Myocyte (in vitro differentiated cells): ENCODE data around the gene CYP3A4. TPM values are rescaled to one million over a fixed set of nuclear protein-coding genes. Genes with fewer than 3 reads are reported as not detected.
"Not testable (repeated sequence)": the region's sequence is repeated elsewhere in the genome, so short reads cannot be mapped to it uniquely, and the experiment has no call there.

Source experiments
- DNase-seq: peaks from one replicate; pipeline ENCODE4 v3.0.0-alpha.2; 2012; ENCODE audit warnings: low read depth
- total RNA-seq: library from RNA; depleted of rRNA; stranded (reverse); fragments of >200 nt; gene quantifications from 2 replicates; pipeline ENCODE4 v1.2.3, GENCODE V29; 2014

CYP3A4 gene
- total RNA-seq, 1 donor from 2014 or later, result 0.11 TPM

DNA sequence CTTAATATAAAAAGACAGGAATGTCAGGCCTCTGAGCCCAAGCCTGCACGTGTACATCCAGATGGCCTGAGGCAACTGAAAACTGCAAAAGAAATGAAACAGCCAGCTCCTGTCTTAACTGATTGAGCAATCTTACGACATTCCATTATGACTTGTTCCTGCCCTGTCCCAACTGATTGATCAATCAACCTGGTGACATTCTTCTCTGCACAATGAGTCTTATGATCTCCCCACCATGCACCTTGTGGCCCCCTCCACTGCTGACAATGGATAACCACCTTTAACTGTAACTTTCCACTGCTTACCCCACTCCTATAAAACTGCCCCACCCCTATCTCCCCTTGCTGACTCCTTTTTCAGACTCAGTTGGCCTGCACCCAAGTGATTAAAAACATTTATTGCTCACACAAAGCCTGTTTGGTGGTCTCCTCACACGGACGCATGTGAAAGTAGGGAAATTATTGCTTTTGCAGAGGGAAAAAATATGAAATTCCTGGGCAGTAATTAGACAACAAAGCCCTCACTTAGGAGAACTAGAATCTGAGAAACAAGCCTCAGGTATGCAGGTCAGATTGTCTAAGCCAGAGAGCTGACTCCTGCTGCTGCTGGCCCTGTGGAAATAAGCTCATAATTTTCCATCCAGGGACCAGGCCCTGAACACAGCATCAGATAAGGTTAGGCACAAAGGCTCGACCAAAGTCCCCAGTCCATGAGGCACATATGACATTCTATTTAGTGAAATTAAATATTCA, 54.3 kb downstream of the CYP3A4 start:
- DNase-seq, result no peak

DNA sequence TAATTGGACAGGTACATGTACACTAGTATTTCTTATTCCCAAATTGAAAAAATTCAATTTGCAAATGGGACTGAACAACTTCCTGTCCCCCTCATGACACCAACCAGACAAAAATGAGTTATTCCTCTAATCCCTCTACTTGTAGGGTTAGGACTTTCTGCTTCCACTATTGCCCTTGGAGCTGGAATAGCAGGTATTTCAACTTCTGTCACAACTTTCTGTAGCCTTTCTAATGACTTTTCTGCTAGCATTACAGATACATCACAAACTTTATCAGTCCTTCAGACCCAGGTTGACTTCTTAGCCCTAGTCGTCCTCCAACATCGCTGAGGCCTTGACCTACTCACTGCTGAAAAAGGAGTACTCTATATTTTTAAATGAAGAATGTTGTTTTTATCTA, 55.4 kb downstream of the CYP3A4 start:
- no peak for DNase-seq

DNA sequence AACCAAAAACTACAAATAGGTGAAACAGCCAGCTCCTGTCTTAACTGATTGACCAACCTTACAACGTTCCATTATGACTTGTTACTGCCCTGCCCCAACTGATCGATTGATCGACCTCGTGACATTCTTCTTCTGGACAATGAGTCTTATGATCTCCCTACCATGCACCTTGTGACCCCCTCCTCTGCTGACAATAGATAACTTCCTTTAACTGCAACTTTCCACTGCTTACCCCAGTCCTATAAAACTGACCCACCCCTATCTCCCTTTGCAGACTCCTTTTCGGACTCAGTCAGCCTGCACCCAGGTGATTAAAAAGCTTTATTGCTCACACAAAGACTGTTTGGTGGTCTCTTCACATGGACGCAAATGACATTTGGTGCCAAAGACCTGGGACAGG, 60.8 kb downstream of the CYP3A4 start:
- DNase-seq, result not testable (repeated sequence)

DNA sequence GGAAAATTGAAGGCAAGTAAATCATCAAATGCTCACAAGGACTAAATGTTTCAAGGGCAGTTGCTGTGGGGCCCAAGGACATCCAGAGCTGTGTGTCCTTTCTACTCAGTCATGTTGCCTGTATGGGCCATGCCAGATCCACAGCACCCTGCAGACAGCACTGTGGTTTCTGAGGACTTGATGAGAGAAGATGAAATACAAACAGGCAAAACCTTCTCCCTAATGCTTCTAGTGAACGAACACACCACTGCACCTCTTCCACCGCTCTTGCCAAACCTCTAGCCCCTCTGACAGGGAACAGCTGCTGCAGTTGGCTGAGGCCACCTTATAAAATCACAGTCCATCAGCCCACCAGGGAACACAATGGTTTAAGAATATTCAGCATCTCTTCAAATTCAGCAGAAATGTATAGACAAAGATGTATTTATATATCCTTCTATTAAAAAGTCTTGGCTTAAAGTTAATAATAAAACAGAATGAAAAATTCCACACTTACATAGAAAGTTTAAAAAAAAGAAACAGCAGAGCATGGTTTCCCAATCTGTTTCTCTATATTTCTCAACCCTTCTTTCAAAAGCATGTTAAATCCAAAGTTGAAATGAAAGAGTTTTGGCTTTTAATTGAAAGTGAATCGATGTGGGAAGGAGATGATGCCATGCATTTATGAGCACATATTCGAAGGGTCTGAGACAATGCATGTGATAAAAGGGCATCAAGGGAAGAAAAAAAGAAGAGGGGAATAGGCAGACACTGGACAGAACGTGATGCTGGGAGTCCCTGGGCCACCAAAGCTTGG, 63.0 kb downstream of the CYP3A4 start:
- peak; percentile 48 for DNase-seq

DNA sequence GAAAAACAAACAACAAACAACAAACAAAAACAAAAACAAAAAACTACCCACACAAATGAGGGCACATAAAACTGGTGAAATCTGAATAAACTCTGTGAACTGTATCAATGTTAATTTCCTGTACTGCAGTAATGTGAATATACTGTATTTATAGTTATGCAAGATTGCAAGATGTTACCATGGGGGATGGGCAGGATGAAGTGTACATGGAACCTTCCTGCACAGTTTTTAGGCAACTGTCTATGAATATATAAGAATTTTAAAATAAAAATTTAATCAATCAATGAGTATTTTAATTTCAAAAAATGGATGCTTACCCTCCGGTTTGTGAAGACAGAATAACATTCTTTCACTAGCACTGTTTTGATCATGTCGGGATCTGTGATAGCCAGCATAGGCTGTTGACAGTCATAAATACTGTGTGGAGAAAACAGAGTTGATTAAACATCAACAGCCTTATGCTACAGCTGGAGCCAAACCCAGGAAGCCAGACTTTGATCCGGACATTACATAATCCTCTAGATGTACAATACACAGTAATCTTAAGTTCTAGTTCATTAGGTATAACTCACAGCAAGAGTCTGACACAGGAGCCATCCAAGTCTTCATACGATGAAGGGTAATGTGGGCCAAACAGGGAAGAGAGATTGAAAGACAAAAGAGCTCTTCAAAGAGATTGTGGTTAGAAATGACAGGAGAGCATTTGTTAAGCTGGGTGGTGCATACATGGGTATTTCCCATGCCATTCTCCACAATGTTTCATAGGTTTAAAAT, 63.8 kb downstream of the CYP3A4 start:
- DNase-seq, result no peak

DNA sequence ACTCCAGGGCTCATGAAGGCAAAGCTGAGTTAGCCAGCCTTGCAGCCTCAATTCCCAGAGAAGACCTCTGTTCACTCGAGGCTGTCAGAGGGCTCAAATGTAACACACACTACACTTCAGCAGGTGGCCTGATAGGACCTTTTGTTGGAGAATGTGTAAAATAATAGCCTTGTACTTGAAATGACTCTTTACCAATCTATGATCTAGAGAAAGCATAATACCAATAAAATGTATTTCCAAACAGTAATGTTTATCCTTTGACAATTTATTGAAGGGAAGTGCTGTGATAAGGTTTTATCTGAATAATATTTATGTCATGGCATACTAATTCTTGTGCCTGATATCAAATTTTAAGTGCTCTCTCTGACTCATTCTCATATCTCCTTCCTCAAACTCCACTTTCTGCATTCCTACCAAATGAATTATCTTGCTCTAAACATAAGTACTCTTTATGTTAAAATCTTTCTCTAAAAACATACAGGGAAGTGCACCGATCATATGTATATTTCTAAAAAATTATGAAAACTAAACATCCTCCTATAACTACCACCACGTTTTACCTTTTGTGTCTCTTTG, 69.9 kb downstream of the CYP3A4 start:
- no peak for DNase-seq

DNA sequence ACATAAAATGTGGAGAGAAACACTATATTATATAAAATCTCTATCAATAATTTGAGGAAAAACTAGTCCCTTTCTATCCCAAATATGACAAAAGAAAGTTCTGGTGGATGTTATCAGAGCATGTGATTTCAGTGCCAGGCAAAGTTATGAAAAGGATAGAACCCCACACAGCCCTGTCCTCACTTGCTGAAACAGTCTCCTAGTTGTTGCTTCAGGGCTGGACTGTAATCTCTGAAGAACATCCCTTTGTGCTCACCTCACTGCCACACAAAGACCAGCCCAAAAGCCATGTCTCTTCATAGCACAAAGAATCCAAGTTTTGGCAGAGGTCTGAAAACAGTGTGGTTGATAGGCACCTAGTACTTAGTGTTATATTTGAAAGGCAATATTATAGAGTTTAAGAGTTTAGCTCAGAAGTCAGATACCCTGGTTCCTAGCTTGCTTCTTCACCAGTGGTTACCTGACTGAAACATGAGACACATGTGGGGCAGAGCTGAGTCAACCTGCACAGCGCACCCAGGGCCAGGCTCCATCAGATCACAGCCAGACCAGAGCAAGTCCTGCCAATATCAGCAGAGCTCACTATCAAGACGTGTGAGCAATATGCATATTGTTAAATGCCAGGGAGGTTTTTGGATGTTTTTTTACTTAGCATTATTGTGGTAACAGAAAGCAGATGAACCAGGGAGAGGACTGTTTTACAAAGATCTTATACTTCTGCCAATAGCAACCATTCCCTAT, 74.0 kb downstream of the CYP3A4 start:
- no peak for DNase-seq

DNA sequence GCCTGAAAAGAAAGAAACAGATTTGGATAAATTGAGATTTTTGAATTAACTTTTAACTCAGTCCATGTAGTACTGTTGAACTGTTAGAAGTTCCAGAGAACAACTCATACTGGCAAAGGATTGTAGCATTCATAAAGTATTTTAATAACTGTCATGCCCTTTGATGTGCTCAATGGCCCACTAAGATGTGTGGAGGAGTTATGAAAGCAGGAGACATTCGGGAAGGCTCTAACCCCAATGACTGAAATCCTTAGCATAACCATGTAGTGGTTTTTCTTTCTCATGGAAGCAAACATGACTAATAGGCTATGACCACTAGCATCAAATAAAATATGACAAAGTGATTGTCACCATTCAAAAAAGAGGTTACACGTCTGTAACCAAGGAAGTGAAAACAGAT, 74.7 kb downstream of the CYP3A4 start:
- no peak for DNase-seq

DNA sequence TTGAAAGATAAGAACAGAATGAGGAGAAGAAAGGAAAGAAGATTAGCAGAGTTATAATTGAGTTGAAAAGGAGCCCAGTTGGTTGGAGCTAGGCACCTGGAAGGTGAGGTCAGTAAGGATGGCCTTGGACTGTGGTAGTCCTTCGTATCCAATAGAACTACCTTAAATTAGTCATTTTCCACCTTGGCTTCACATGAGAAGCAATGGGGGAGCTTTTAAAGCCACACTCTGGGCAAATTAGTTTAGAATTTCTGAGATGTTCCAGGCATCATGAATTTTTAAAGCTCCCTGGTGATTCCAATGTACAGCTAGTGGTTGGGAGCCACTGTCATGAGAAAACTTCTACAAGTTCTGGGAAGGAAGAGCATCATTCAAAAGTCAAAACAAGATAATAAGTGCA, 76.9 kb downstream of the CYP3A4 start:
- DNase-seq, result peak; percentile 49

Other genes with a start within 250 kb of the CYP3A4 start
- gene FAM200A, start 232.1 kb downstream of the CYP3A4 start, total RNA-seq, result 14.1 and 15.6 TPM in 2 replicates
- gene ZNF655, start 225.5 kb downstream of the CYP3A4 start, total RNA-seq, result 105 and 110 TPM in 2 replicates
- gene TMEM225B, start 185.9 kb downstream of the CYP3A4 start, total RNA-seq, result 1.2 and 1.4 TPM in 2 replicates
- 11.2 and 13.7 TPM in 2 replicates for gene ZSCAN25, start 167.2 kb downstream of the CYP3A4 start, total RNA-seq
- gene CYP3A5, start 104.2 kb downstream of the CYP3A4 start, total RNA-seq, result not detected in 2 replicates
- 0.29 and 0.47 TPM in 2 replicates for gene CYP3A7, start 49.0 kb downstream of the CYP3A4 start, total RNA-seq
- not detected in 2 replicates for gene CYP3A43, start 43.8 kb upstream of the CYP3A4 start, total RNA-seq
- gene OR2AE1, start 92.8 kb upstream of the CYP3A4 start, total RNA-seq, result not detected in 2 replicates
- 20.2 and 20.5 TPM in 2 replicates for gene TRIM4, start 135.3 kb upstream of the CYP3A4 start, total RNA-seq
- not detected in 2 replicates for gene GJC3, start 145.4 kb upstream of the CYP3A4 start, total RNA-seq
- gene AZGP1, start 191.8 kb upstream of the CYP3A4 start, total RNA-seq, result not detected in 2 replicates
- 27.5 and 34.2 TPM in 2 replicates for gene ZKSCAN1, start 231.4 kb upstream of the CYP3A4 start, total RNA-seq